K562 (cell line): Measurements from ENCODE around the gene BMF.

Experiments
- BRD4 ChIP-seq: fragments of 200-600 bp; sonication (generic); IDR thresholded peaks from 2 replicates; pipeline ENCODE4 v1.6.1; 2017; ENCODE audit warnings: inconsistent platforms
- CBFB ChIP-seq: sonication (generic); formaldehyde crosslinking; IDR thresholded peaks from 2 replicates; pipeline ENCODE4 v1.4.0; 2020; ENCODE audit warnings: mild to moderate bottlenecking, missing genetic modification reagents
- CTCF ChIP-seq, 3 experiments: IDR thresholded peaks in 2 of 3; conservative IDR thresholded peaks in 1 of 3; 2 replicates each; pipeline ENCODE4 v1.5.1; 2011 to 2012; ENCODE audit warnings: low read length in 3 of 3, mild to moderate bottlenecking in 3 of 3, control low read depth in 2 of 3, improper control_type of control experiment in 1 of 3, inconsistent platforms in 1 of 3, low read depth in 1 of 3, mixed read lengths in 1 of 3, moderate library complexity in 1 of 3; ENCODE audit not compliant: insufficient read depth in 2 of 3
- DLX4 ChIP-seq: fragments of 250-450 bp; sonication (Bioruptor Pico); IDR thresholded peaks from 2 replicates; pipeline ENCODE4 v1.6.1; 2021; ENCODE audit warnings: mild to moderate bottlenecking
- EP300 ChIP-seq: IDR thresholded peaks from 2 replicates; pipeline ENCODE4 v1.6.1; 2012; ENCODE audit warnings: low read length, improper control_type of control experiment
- GMEB1 ChIP-seq: fragments of 250-450 bp; sonication (Bioruptor Pico); IDR thresholded peaks from 2 replicates; pipeline ENCODE4 v1.4.0; 2020; ENCODE audit warnings: mild to moderate bottlenecking
- NFYB ChIP-seq: IDR thresholded peaks from 2 replicates; pipeline ENCODE4 v1.6.1; 2011; ENCODE audit warnings: mild to moderate bottlenecking, moderate library complexity; ENCODE audit not compliant: insufficient read length; ENCODE audit errors: extremely low read depth

- TF ChIP-seq CTCF (IDR thresholded peaks at IDR 0.05 in 2 of 3, conservative IDR thresholded peaks at IDR 0.05 in 1 of 3; ENCODE audit: insufficient read depth in 2 of 3, low read depth in 1 of 3, low read length in 3 of 3): no peak
- TF ChIP-seq DLX4 (CRISPR knock-in tag): no peak
- no peak for TF ChIP-seq BRD4
- TF ChIP-seq GMEB1 (CRISPR knock-in tag): no peak
- no peak for TF ChIP-seq NFYB
- TF ChIP-seq EP300: no peak
- TF ChIP-seq CBFB (CRISPR knock-in tag): no peak
Measured at GRCh38 chr15:40100123-40100946, 8.3 kb downstream of the BMF start.
